ENCODE results near the gene UBE2S. TPM values are rescaled to one million over a fixed set of nuclear protein-coding genes. Genes with fewer than 3 reads are reported as not detected.
"Not testable (repeated sequence)": the region's sequence is repeated elsewhere in the genome, so short reads cannot be mapped to it uniquely, and the experiment has no call there.

UBE2S gene
- total RNA-seq, 1 donor from 2014 or later = 22.3 TPM

GRCh38 chr19:55452749-55453346 is 45.3 kb upstream of the UBE2S start:
- Histone ChIP-seq H3K36me3 (peaks cover 0 to 5% of the 10 kb centered on the region in 2 donors), H3K4me3 (peak overlapping the region in 1 of 2 donors; percentile 14), H3K27ac (no peak overlapping the region), H3K27me3 (peaks cover 17% of the 10 kb centered on the region), H3K4me1 (peaks cover 22% of the 10 kb centered on the region), H3K9me3 (no peaks in the 10 kb centered on the region)
- DNase-seq (ENCODE audit: extremely low spot score in 2 of 2) = no peak
- intact Hi-C loops (cut with DNase I) = no loop called here
- TF ChIP-seq CTCF (IDR thresholded peaks at IDR 0.05) (no peak), POLR2A (IDR thresholded peaks at IDR 0.05) (no peak), POLR2AphosphoS5 (IDR thresholded peaks at IDR 0.05; ENCODE audit: insufficient read depth in 1 of 2, low read depth in 1 of 2) (no peak)

GRCh38 chr19:55451965-55452748 is 44.6 kb upstream of the UBE2S start:
- no peaks in the 10 kb centered on the region for H3K9me3 ChIP-seq
- H3K27ac ChIP-seq = no peak overlapping the region
- TF ChIP-seq POLR2AphosphoS5 (IDR thresholded peaks at IDR 0.05; ENCODE audit: insufficient read depth in 1 of 2, low read depth in 1 of 2) (no peak), POLR2A (IDR thresholded peaks at IDR 0.05) (no peak), CTCF (IDR thresholded peaks at IDR 0.05) (no peak)
- intact Hi-C loops (cut with DNase I) = no loop called here
- H3K4me1 ChIP-seq = peaks cover 28% of the 10 kb centered on the region
- DNase-seq (ENCODE audit: extremely low spot score in 2 of 2) = no peak
- peaks cover 0 to 5% of the 10 kb centered on the region in 2 donors for H3K36me3 ChIP-seq
- H3K4me3 ChIP-seq = peak overlapping the region in 1 of 2 donors; percentile 29
- H3K27me3 ChIP-seq = peaks cover 17% of the 10 kb centered on the region

- intact Hi-C loops (cut with DNase I) = no loop called here
- DNase-seq (ENCODE audit: extremely low spot score in 2 of 2) = no peak
- Histone ChIP-seq H3K4me3 (peak overlapping the region in 1 of 2 donors; percentile 29), H3K27ac (no peak overlapping the region), H3K4me1 (peaks cover 28% of the 10 kb centered on the region), H3K36me3 (peaks cover 0 to 5% of the 10 kb centered on the region in 2 donors), H3K27me3 (peaks cover 17% of the 10 kb centered on the region), H3K9me3 (no peaks in the 10 kb centered on the region)
- no peak for TF ChIP-seq POLR2AphosphoS5 (IDR thresholded peaks at IDR 0.05; ENCODE audit: insufficient read depth in 1 of 2, low read depth in 1 of 2)
- TF ChIP-seq POLR2A (IDR thresholded peaks at IDR 0.05) = no peak
- TF ChIP-seq CTCF (IDR thresholded peaks at IDR 0.05) = no peak
These were observed 43.8 kb upstream of the UBE2S start for GRCh38 chr19:55451163-55451964.

GRCh38 chr19:55449469-55449868 is 41.9 kb upstream of the UBE2S start:
- H3K36me3 ChIP-seq = no peaks in the 10 kb centered on the region
- peaks cover 28% of the 10 kb centered on the region for H3K4me1 ChIP-seq
- H3K27ac ChIP-seq = no peak overlapping the region
- H3K27me3 ChIP-seq = peaks cover 17% of the 10 kb centered on the region
- intact Hi-C loops (cut with DNase I) = no loop called here
- H3K9me3 ChIP-seq = no peaks in the 10 kb centered on the region
- DNase-seq (ENCODE audit: extremely low spot score in 2 of 2) = no peak
- no peak overlapping the region for H3K4me3 ChIP-seq
- TF ChIP-seq CTCF (IDR thresholded peaks at IDR 0.05) (no peak), POLR2AphosphoS5 (IDR thresholded peaks at IDR 0.05; ENCODE audit: insufficient read depth in 1 of 2, low read depth in 1 of 2) (no peak), POLR2A (IDR thresholded peaks at IDR 0.05) (no peak)

- H3K9me3 ChIP-seq; H3K27ac ChIP-seq; H3K4me3 ChIP-seq; intact Hi-C loops (cut with DNase I); H3K36me3 ChIP-seq; DNase-seq (ENCODE audit: extremely low spot score in 2 of 2): not testable (repeated sequence)
- peaks cover 28% of the 10 kb centered on the region for H3K4me1 ChIP-seq
- H3K27me3 ChIP-seq = peaks cover 17% of the 10 kb centered on the region
These were observed 40.5 kb upstream of the UBE2S start for GRCh38 chr19:55448175-55448490.
